Right forelimb (tissue), 1 donor: ENCODE data around the gene FIGN.

Source experiments
- DNase-seq: peaks from one replicate; pipeline ENCODE4 v3.0.0-alpha.2; 2018

FIGN gene

DNA sequence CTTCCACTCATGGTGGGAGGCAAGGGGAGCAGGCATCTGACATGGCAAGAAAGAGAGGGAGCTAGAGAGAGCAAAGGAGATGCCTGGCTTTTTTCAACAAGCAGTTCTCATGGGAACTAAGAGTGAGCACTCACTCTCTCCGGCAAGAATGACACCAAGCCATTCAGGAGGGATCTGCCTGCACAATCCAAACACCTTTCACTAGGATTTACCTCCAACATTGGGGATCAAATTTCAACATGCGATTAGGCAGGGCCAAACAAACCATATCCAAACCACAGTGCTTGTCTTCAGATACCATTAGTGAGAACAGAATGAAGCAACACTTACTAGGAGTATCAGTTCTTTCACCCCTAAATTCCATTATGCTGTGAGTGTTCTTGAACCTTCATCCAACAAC lies 77.3 kb downstream of the FIGN start:
- DNase-seq: no peak

DNA sequence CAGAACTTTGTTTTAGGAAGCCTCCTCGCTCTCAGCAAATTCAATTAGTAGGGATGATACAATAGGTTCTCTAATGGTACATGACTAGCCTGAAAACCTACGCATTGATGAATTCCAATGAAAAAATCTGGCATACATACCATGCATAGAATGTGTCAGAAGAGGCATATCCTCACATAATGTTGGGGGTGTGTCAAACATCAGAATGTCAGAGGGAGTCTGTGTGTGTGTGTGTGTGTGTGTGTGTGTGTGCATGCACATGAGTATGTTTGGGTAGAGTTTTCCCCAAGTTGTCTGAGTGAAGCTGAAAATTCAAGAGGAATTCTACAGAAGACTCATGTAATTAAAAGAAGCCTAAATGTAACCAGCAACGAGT lies 78.5 kb downstream of the FIGN start:
- DNase-seq: no peak

DNA sequence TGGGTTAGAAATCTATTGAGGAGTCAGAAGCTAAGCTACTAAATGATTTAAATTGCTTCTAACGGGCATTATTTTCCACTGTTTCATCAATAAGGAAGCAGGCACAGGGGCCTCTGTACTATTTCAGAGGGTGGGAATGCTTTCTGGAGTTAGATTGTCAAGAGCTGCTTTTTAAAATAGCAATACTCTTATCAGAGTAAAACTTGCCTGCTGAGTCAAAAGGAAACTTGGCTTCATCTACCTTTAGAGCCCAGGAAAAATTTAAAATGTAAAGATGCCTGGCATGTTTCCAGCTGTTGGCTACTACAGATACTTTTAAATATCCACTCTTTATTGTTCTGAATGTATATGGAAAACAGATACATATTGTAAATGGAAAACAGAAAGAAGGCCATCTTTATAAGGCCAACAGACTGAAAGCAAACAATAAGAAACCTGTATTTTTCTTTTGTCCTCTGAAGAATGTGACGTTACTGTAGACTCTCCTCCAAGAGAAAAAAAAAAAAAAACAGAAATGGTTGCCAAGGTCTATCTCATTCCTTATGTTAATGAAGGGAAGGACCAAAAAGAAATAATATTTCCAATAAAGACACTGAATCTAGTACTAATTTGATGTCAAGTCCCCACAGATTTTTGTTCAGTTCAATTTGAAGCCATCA lies 79.1 kb downstream of the FIGN start:
- no peak for DNase-seq

DNA sequence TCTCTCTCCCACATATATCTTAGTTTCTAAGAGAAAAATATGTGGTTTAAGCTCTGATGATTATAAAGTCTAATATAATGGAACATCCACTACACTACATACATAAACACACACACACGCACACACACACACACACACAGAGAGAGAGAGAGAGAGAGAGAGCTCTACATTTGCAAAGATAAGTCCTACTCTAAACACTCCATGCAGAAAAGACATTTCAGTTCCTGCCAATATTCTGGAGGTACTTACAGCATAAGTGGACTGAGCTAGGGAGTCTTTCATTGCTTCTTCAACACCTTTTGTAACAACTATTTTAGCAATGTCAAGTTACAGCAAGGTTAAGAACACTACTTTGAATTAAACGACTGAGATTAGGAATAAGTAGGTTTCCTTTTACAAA lies 80.1 kb downstream of the FIGN start:
- no peak for DNase-seq

DNA sequence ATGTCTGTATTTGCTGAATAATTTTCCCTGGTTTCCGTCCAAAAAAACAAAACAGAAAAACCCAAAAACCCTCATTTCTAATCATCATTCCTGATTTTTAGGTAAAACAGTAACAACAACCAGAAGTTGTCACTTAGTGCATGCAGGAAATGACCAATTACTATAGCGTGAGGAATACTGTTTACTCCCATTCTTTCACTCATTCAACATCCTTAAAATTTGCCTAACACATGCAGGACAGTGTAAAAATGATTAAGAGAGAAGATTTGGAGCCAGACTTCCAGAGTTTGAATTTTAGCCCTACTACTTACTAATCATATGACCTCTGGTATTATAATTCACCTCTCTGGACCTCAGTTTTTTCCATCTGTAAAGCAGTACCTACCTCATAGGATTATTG lies 83.1 kb downstream of the FIGN start:
- DNase-seq: no peak

DNA sequence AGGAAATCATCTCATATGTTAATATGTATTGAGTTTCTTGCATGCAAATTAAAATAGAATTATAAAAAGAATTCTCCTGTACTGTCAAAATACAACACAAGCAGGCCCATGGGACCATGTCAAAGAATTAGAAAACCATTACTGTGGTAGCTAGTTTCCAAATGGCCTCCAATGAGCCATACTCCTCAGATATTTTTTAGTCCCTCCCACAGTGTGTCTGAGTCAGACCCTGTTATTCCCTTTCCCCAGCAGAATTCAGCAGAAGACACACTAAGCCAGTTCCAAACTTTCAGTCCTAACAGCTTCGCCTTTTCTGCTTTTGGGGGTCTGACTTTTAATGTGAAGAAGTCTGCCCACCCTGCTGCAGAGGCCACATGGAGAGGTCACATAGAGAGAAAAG lies 86.7 kb downstream of the FIGN start:
- DNase-seq: no peak

DNA sequence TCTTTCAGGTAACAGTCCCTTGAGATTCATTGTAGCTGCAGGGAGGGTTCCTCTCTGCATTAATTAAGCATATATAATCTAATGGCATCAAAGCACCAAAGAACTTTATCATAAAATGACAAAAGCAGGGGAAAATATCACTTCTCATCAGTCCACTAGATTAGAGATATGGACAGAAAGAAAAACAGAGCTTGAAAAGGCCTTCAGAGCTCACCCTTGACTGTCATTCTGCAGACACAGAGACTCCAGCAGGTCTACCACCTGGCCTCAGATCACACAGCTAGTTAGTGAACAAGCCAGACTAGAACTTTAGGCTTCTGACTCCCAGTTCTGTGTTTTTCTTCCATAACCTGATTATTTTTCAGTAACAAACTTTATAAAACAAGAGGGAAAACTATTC lies 88.5 kb downstream of the FIGN start:
- DNase-seq: no peak

DNA sequence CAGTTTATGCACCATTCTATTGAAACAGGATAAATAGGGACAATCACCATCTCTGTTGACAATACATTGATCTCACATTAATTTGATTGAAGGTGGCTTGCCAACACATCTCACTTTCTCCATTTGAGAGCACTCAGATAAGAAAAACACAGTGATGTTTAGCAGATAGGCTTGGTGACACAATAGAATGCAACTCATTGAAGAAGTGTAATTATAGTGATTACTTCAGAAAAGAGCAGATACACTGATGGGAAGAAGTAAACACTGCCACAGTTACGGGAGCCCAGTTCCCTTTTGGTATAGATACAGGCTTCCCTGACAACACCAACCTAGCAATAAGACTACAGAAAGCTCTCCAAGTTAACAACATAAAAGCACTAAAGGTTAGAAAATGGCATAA lies 89.1 kb downstream of the FIGN start:
- no peak for DNase-seq

DNA sequence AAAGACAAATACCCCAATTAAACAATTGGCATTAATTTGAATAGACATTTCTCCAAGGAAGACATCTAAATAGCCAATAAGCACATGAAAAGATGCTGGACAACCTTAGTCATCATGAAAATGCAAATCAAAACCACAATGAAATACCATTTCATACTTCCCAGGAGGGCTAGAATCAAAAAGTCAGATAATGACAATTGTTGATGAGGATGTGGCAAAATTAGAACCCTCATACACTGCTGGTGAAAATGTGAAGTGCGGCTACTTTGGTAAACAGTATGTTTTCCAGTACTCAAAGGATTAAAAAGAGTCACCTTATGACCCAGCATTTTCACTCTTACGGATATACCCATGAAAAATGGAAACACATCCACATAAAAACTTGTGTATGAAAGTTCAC lies 91.6 kb downstream of the FIGN start:
- DNase-seq: no peak

DNA sequence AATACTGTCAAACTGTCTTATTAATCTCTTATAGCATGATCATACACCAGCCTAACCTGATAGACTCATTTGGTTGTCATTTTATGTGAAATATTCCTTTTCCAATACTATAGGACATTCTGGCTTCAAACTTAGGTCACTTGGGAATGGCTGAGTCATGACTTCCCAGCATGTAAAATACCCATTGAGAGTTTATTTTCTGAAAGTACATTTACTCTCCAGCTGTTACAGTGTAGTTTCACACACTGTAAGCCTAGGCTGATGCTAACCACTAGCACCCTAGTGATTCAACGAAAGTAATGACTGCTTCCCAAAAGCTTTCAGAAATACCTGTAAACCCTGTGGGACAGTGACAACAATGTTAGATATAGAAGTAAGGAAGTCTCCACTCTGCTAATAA lies 93.8 kb downstream of the FIGN start:
- DNase-seq: no peak

DNA sequence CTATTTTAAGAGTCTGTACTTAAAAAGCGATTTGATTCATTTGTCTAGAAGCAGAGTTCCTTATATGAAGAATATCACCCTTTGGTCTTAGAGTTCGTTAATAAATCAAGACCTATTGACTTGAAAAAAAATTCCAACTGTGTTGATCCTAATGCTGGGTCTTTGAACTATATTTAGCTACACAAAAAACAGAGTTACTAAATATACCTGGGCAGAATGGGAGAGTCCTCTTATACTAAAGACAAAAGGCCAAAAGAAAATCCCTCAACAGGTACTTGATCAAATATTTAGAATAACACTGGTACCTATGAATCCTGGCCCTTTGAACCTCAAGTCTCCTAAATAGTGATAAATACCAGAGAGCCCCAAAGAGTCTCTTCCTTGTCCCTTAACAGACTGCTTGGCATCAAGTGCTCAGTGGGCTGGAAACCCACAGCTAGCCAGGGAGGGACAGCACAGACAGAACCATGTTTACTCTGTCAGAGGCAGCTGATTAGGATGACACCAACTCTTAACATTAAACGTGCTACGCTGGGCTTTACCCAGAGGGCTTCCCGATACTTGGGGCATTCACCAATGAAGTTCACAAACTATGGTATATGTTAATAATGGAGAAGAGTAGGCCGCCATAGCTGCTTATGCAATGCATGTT lies 95.1 kb downstream of the FIGN start:
- DNase-seq: no peak

DNA sequence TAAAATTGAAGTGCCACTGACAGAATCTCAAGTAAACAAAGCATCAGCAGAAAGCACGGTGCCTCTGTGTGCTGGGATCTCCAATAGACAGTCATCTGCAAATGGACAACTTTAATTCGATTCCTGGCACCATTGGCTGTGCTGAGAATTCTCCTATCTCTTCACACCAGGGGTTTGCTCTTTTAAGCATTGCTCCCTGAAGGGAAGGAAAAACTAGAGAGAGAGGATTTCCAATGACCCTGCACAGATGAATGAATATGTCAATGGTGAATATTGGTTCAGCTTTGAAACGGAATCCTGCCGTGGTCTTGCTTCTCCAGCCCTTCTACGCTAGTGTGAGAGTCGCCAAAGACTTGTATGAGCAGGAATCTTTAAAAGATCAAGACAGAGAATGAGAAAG lies 97.9 kb downstream of the FIGN start:
- no peak for DNase-seq

DNA sequence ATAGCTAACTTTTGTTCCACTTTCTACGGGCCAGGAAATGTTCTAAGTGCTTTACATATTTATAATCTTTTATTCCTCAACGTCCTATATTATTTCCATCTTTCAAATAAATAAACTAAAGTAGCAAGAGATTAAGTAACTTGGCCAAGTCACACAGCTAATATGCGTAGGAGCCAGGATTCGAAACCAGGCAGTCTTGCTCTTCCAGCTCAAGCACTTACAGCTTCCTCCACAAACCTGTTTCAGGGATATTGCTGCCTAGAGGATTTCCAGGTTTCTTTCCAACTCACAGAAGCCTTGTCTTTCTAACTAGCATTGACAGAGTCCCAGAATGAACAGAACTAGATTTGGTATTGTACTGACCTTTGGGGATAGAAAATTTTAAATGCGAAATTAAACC lies 102.5 kb downstream of the FIGN start:
- no peak for DNase-seq

DNA sequence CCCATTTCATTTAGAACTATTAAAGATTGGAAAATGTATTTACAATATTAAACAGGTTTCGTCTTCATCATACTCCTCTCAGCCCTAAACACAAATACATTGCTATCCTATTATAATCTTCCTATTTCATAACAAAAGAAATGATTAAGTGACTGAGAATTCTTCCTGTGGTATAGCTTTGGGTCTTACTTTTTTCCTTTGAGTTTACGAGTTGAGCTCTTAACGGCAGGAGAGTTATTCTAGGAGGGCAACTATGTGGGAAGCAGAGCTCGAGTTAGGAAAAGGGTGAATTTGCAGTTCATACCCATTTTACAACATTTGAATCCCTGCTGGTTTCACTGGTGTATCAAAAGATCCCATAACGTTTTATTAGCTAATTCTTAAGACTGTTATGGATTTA lies 105.0 kb downstream of the FIGN start:
- DNase-seq: no peak

DNA sequence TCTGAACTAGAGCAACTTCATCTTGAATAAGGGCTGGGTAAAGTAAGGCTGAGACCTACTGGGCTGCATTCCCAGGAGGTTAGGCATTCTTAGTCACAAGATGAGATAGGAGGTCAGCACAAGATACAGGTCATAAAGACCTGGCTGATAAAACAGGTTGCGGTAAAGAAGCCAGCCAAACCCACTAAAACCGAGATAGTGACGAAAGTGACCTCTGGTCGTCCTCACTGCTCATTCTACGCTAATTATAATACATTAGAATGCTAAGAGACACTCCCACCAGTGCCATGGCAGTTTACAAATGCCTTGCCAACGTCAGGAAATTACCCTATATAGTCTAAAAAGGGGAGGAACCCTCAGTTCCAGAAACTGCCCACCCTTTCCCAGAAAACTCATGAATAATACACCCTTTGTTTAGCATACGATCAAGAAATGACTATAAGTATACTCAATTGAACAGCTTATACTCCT lies 109.1 kb downstream of the FIGN start:
- no peak for DNase-seq

DNA sequence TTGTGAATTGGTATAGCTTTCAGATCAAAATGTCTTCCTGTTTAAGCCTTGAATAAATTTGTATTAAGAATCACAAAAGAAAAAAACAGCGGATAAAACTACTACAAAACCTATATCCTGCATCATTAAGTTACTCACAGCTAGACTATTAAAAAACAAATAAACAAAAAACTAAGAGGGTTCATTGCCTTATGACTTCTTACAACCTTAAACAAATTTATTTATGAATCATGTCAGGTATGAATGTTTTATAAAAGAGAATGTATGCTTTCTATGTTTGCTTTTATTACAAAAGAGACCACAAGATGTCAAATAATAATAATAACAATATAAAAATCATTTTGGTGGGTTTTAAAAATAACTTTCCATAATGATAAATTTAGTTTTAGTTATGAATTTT lies 109.6 kb downstream of the FIGN start:
- DNase-seq: no peak

DNA sequence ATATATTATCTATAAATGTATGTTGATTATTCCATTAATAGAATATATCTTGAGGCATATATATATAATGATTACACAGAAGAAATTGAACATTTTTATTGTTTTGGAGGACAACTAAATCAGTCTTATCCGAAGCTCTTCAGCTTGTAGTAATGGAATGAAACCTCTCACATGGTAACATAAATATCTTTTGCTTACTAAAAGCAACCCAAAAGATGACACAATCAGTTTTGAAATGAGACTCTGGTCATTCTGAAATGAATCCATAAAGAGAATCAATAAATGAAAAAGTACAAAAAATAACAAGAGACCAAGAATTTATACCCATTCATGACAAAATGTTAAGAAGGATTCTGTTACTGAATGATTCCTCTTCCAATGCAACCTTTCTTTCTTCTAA lies 110.2 kb downstream of the FIGN start:
- no peak for DNase-seq

DNA sequence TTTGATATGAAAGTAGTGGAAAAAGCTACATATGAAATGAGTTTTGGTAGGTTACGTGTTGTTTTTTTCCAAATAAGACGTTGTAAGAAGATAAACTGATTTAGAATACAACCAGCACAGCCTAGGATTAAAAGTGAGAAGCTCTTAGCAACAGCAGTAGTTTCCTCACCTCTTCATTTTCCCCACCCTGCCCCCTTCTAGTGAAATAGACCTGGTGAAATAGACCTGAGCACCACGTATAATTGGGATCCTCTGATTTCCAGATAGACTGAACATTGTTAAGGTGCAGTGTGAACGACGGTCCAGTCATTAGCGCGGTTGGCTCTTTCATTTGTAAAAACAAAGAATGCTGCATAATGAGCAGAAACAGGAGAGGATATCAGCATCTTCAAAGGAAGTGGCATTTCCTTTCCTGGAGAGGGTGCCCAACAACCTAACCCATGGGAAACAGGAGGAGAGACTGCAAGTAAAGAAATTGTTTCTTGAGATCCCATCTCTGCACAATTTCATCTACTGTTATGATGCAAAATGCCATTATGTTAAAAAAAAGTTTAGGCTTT lies 114.3 kb downstream of the FIGN start:
- DNase-seq: no peak

DNA sequence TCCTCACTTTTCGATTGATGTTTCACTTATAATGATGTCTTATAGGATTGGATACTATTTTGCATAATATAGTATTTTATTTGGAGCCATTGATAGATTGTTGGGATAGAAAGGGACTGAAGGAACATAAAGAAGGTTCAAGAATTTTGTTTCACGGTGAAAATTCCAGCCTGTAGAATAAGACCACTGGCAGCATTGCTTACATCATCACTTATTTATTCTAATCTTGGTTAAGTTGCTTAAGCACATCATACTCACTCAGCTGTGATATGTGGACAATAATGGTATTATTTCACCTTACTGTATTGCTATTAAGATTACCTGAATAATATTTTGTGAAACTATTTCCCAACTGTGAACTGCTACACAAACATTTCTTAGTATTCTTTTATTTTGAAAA lies 118.3 kb downstream of the FIGN start:
- no peak for DNase-seq

DNA sequence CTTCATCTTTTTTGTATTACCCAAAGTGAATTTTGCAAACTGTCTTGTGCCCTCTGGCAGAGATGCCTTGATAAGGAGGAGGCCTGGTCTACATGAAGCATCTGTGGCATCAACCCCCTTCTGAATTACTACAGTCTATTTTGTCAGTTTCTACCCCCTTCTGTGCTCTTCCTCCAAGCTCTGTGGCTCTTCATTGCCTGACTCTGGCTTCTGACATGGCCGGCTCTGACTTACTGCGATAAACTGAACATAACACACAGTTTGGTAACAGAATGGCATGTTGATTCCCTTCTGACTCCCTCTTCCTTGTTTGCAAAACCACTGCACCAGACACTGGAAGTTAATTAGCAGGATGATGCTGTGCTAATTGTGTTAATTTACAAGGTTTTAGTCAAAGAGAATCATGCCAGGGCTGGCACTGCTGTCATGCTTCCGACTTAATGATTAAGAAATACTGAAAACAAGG lies 122.5 kb downstream of the FIGN start:
- DNase-seq: no peak

DNA sequence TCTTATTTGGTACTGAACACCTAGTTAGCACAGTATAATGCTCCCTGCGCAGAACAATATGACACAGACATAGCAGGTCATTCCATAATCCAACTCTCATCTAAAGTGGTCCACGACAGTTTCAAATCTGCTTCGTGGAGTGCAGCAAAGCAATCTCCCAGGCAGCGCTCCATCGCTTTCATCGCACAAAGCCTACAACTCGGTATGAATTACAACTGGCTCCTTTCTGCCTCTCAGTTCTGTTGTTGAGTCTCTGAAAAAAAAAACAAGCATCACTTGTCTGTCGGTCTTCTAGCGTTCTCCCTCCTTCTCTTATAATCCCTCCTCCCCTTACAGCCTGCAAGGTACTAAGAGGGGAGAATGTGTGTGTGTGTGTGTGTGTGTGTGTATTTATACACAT lies 123.5 kb downstream of the FIGN start:
- DNase-seq: no peak

DNA sequence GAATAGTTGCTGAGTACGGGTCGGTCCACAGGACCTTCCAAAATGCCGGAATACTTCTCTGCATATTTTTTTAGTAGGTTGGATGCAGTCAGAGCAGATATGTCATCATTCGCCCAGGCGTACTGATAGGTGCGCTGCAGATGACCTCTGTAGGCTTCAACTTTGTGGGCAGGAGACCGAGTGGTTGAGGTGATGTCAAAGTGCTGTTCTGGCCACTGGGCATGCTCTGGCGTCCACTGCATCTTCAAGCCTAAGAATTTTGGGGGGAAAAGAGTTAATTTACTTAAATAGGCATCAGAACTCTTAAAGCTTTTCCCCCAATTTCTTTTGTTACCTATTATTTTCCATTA lies 124.3 kb downstream of the FIGN start:
- DNase-seq: no peak

DNA sequence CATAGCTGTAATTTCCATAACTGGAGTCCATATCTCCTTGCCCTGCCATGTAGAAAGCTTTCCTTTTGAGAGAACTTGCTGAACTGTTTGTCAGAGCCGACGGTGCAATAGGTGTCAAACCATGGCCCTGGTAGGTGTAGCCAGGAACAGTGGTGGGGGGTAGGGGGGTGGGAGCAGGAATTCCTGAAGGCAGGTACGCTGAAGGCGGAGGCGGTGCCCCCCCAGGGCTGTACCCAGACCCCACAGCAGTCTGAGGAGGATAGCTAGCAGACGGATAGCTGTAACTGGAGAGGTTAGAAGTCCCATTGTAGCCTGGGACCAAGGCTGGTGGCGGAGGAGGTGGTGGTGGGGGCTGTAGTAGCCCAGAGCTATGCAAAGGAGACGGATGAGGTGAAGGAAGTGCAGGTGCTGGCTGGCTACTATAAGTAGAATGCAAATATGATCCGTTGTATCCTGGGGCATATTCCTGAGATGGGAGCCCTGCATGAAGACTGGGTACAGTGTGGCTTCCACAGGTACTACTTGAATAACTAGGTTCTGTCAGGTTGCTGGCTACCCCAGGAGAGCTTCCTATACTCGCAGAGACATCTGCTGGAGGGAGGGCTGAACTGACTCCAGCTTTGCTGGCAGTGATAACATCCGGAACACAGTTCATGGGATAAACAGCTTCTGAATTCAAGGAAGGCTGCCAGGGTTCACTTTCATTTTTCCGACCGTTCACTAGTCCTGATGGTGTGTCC lies 124.8 kb downstream of the FIGN start:
- no peak for DNase-seq

DNA sequence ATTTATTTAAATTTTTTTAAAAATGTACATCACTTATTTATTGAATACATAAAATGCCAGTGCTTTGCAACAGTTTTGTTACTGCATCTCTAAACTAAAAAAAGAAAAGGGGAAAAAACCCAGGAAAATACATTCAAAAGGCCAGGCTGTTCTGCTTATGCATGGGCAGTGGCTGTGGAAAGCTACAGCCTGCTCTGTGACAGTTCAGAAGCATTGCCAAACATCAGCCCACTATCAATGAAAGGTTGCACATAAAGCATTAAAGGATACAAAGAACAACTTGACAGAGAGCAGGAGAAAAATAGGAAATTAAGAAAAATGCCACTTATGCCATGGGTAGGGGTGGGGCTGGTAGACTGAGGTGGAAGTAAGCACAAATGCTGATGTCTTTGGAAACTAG lies 128.2 kb downstream of the FIGN start:
- DNase-seq: no peak
